Measurements from ENCODE around the gene OASL. TPM values are rescaled to one million over a fixed set of nuclear protein-coding genes. Genes with fewer than 3 reads are reported as not detected.

The OASL gene
- total RNA-seq, 4 donors from 2014 or later: 5.2 to 18.7 (median 11.5) TPM

DNA sequence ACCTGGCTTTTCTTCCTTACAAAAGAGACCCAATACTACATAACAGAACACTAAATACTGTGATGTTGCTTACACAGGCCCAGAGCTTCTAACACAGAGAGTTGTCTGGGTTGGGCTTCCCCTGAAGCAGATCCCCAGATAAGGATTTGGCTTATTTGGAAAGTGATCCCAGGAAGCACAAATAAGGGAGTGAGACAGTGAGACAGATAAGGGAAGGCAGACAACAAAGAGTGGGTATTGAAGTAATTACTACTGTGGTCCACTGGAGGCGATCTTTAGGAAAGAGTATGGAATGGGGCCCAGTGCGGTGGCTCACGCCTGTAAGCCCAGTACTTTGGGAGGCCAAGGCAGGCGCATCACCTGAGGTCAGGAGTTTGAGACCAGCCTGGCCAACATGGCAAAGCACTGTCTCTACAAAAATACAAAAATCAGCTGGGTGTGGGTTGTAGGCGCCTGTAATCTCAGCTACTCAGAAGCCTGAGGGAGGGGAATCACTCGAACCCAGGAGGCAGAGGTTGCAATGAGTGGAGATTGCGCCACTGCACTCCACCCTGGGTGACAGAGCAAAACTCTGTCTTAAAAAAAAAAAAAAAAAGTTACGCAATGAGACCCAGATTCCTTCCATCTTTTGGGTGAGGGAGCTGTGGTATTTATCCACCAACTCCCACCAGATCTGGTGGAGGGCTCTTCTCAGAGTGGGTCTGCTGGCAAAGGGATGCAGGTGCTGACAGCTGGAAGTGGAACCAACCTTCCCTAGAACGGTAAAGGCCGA is 12.6 kb downstream of the OASL start:
- Histone ChIP-seq H3K9me3 (no peaks in the 10 kb centered on the region), H3K4me1 (peaks cover 0 to 16% (median 10%) of the 10 kb centered on the region in 4 donors), H3K27ac (peak overlapping the region; percentile 79 to 87 (median 83)), H3K27me3 (no peaks in the 10 kb centered on the region), H3K36me3 (no peaks in the 10 kb centered on the region), H3K4me3 (no peak overlapping the region)
- in situ Hi-C loops (cut with MboI; ENCODE audit: low pct_ligation_motif_present in 1 of 4, low pct_unique_long_range_greater_than_20kb in 1 of 4, low sequenced_read_pairs in 3 of 4) (no loop called here), intact Hi-C loops (cut with DNase I; ENCODE audit: low total_unique reads) (no loop called here)
- no peak for TF ChIP-seq EP300 (IDR thresholded peaks at IDR 0.05; ENCODE audit: low read depth)
- TF ChIP-seq POLR2A (IDR thresholded peaks at IDR 0.05): no peak
- TF ChIP-seq, protein P1, sequence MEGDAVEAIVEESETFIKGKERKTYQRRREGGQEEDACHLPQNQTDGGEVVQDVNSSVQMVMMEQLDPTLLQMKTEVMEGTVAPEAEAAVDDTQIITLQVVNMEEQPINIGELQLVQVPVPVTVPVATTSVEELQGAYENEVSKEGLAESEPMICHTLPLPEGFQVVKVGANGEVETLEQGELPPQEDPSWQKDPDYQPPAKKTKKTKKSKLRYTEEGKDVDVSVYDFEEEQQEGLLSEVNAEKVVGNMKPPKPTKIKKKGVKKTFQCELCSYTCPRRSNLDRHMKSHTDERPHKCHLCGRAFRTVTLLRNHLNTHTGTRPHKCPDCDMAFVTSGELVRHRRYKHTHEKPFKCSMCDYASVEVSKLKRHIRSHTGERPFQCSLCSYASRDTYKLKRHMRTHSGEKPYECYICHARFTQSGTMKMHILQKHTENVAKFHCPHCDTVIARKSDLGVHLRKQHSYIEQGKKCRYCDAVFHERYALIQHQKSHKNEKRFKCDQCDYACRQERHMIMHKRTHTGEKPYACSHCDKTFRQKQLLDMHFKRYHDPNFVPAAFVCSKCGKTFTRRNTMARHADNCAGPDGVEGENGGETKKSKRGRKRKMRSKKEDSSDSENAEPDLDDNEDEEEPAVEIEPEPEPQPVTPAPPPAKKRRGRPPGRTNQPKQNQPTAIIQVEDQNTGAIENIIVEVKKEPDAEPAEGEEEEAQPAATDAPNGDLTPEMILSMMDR (IDR thresholded peaks at IDR 0.05): peak in 3 of 5 experiments; percentile 18 to 62 (median 55)
- no peak for TF ChIP-seq POLR2AphosphoS5 (IDR thresholded peaks at IDR 0.05)
- no peak for DNase-seq
- 79 to 93% methylated on average over 3 to 10 of the region's 10 CpGs for WGBS, 2 donors (ENCODE audit: low coverage in 1 of 2)

DNA sequence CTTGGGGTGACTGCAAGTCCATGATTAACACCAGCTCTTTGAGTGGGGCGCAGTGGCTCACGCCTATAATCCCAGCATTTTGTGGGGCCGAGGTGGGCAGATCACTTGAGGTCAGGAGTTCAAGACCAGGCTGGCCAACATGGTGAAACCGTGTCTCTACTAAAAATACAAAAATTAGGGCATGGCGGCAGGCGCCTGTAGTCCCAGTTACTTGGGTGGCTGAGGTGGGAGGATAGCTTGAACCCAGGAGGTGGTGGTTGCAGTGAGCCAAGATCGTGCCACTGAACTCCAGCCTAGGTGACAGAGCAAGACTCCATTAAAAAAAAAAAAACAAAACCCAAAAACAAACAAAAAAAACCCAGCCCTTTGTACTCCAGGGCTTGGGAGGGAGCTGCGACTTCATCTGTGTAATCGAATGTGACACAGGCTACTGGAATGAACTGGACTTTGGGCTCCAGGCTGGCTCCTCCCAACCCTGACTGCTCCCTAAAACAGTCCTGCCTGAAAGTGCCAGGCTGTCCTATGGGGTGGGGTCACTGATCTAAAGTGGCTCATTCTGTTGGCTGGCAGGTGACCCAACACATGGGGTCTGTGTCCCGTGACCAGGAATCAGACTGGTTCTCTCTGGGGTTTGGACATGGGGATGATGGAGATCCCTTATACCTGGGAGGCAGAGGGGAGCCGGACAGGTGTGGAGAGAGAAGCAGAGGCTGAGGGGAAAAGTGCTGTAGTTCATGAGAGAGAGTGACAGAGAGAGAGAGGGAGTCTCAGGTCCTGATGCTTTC is 13.4 kb downstream of the OASL start:
- Histone ChIP-seq H3K4me3 (no peak overlapping the region), H3K9me3 (no peaks in the 10 kb centered on the region), H3K4me1 (peaks cover 0 to 16% (median 10%) of the 10 kb centered on the region in 4 donors), H3K27ac (peak overlapping the region; percentile 79 to 87 (median 83)), H3K36me3 (no peaks in the 10 kb centered on the region), H3K27me3 (no peaks in the 10 kb centered on the region)
- TF ChIP-seq POLR2A (IDR thresholded peaks at IDR 0.05) (no peak), POLR2AphosphoS5 (IDR thresholded peaks at IDR 0.05) (peak in 2 of 3 donors; percentile 28 to 58)
- 50 to 68% methylated on average over 7 to 11 of the region's 11 CpGs for WGBS, 2 donors (ENCODE audit: low coverage in 1 of 2)
- intact Hi-C loops (cut with DNase I; ENCODE audit: low total_unique reads): no loop called here
- peak; percentile 85 for DNase-seq
- in situ Hi-C loops (cut with MboI; ENCODE audit: low pct_ligation_motif_present in 1 of 4, low pct_unique_long_range_greater_than_20kb in 1 of 4, low sequenced_read_pairs in 3 of 4): no loop called here

DNA sequence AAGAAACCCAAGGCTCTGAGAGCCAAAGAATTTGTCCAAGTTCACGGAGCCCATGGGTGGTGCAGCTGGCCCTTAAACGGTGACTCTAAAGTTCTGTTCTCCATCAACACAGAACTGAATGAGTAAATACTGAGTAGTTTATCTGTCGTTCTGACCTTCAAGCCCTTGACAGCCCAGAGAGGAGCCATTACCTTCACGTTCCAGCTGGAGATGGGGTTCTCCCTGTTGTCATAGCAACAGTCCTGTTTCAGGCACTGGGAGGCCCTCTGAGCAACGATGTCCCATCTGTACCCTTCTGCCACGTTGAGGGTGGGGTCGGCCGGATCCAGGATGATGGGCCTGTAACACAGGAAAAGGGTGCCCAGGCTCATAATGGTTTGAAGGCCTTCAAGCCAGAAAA is 15.2 kb downstream of the OASL start:
- intact Hi-C loops (cut with DNase I; ENCODE audit: low total_unique reads) (no loop called here), in situ Hi-C loops (cut with MboI; ENCODE audit: low pct_ligation_motif_present in 1 of 4, low pct_unique_long_range_greater_than_20kb in 1 of 4, low sequenced_read_pairs in 3 of 4) (no loop called here)
- WGBS, 2 donors (ENCODE audit: low coverage in 1 of 2): 60 to 77% methylated on average over 2 to 8 of the region's 8 CpGs
- Histone ChIP-seq H3K27ac (no peak overlapping the region), H3K9me3 (no peaks in the 10 kb centered on the region), H3K36me3 (no peaks in the 10 kb centered on the region), H3K27me3 (no peaks in the 10 kb centered on the region), H3K4me3 (no peak overlapping the region), H3K4me1 (peaks cover 0 to 16% (median 10%) of the 10 kb centered on the region in 4 donors)
- TF ChIP-seq POLR2A (IDR thresholded peaks at IDR 0.05) (no peak), POLR2AphosphoS5 (IDR thresholded peaks at IDR 0.05) (no peak), EP300 (IDR thresholded peaks at IDR 0.05; ENCODE audit: low read depth) (no peak)
- TF ChIP-seq, protein P1 (IDR thresholded peaks at IDR 0.05): no peak
- DNase-seq: no peak

DNA sequence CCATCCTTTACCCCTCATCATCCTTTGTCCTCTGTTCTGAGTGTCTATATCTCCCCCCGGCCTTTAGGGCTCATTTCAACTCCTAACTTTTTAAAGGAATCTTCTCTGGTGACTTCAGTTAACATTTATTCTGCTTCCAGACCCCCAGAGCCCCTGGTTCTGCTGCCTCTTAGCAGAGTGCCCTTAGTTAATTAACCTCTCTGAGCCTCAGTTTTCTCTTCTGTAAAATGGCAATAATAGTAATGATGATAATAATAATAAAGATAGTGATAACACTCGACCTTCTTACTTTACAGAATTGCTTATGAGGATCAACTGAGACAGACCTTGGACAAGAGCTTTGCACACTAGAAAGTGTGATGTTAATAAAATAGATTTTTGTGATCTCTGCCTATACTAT is 16.3 kb downstream of the OASL start:
- Histone ChIP-seq H3K27me3 (no peaks in the 10 kb centered on the region), H3K9me3 (no peaks in the 10 kb centered on the region), H3K27ac (no peak overlapping the region), H3K4me1 (peaks cover 0 to 16% (median 10%) of the 10 kb centered on the region in 4 donors), H3K36me3 (no peaks in the 10 kb centered on the region), H3K4me3 (no peak overlapping the region)
- TF ChIP-seq EP300 (IDR thresholded peaks at IDR 0.05; ENCODE audit: low read depth): no peak
- no peak for DNase-seq
- intact Hi-C loops (cut with DNase I; ENCODE audit: low total_unique reads) (no loop called here), in situ Hi-C loops (cut with MboI; ENCODE audit: low pct_ligation_motif_present in 1 of 4, low pct_unique_long_range_greater_than_20kb in 1 of 4, low sequenced_read_pairs in 3 of 4) (no loop called here)
- WGBS, 2 donors (ENCODE audit: low coverage in 1 of 2): 74 to 77% methylated on average over 2 of the region's 2 CpGs

DNA sequence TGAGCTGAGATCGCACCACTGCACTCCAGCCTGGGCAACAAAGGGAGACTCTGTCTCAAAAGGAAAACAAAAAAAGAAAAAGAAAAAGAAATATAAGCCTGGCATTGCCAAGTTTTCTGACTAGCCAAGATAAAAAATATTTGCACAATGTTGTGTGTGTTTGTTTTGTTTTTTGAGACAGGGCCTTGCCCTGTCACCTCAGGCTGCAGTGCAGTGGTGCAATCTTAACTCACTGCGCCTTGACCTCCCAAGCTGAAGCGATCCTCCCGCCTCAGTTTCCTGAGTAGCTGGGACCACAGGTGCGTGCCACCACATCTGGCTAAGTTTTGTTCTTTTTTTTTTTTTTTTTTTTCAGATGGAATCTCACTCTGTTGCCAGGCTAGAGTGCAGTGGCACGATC is 17.3 kb downstream of the OASL start:
- Histone ChIP-seq H3K27me3 (no peaks in the 10 kb centered on the region), H3K9me3 (no peaks in the 10 kb centered on the region), H3K36me3 (no peaks in the 10 kb centered on the region), H3K4me3 (no peak overlapping the region), H3K27ac (no peak overlapping the region), H3K4me1 (peaks cover 0 to 15% (median 9%) of the 10 kb centered on the region in 4 donors)
- intact Hi-C loops (cut with DNase I; ENCODE audit: low total_unique reads): no loop called here
- TF ChIP-seq, protein P1 (IDR thresholded peaks at IDR 0.05): no peak
- TF ChIP-seq POLR2AphosphoS5 (IDR thresholded peaks at IDR 0.05): no peak
- TF ChIP-seq EP300 (IDR thresholded peaks at IDR 0.05; ENCODE audit: low read depth): no peak
- TF ChIP-seq POLR2A (IDR thresholded peaks at IDR 0.05): no peak
- 91 to 96% methylated on average over 4 to 6 of the region's 6 CpGs for WGBS, 2 donors (ENCODE audit: low coverage in 1 of 2)
- no peak for DNase-seq
- in situ Hi-C loops (cut with MboI; ENCODE audit: low pct_ligation_motif_present in 1 of 4, low pct_unique_long_range_greater_than_20kb in 1 of 4, low sequenced_read_pairs in 3 of 4): no loop called here
